ENCODE results near the gene TTC9C. TPM values are rescaled to one million over a fixed set of nuclear protein-coding genes. Genes with fewer than 3 reads are reported as not detected.

TTC9C gene
- total and polyA plus RNA-seq, 2 of the 8 experiments (the other 6 are each of a cell fraction or from before 2014, with no cell fraction given) = 25.4 to 34.1 TPM

GRCh38 chr11:62771144-62772021 lies 43.1 kb downstream of the TTC9C start, which contains the start of gene TAF6L:
TSS of gene TAF6L (plus strand) at chr11:62771396. CDS start at chr11:62775784, 4,388 bp downstream.
- H3K36me3 ChIP-seq (ENCODE audit: control insufficient read depth in 2 of 4, insufficient read depth in 4 of 4, low read length in 3 of 4) = peaks cover 8 to 24% (median 16%) of the 10 kb centered on the region in 4 experiments
- no peaks in the 10 kb centered on the region for H3K9me3 ChIP-seq (ENCODE audit: insufficient read depth in 2 of 2, low read depth in 1 of 2, low read length in 1 of 2)
- POLR2A ChIA-PET (ENCODE audit: partially characterized antibody) = interaction anchor here (0.6 to 7.8 kb wide), 35 partner anchors 9 to 180 kb away, joined by 3 to 145 read pairs (median 5); partner anchors contain the start of genes BSCL2, C11orf98, CSKMT and GNG3
- 0 out of 2 replicates have a peak within 1 kb of the TSS, but pooled peaks have one; percentile 79 for H2AK5ac ChIP-seq (ENCODE audit: low read depth, low read length)
- no peak for FAIRE-seq
- H2BK15ac ChIP-seq (ENCODE audit: low read length) = no peak within 1 kb of the TSS
- H4K5ac ChIP-seq (ENCODE audit: insufficient read length, low read depth, low read length) = peak within 1 kb of the TSS; percentile 100
- H3K79me2 ChIP-seq (ENCODE audit: control insufficient read depth in 1 of 2, insufficient read depth in 2 of 2, low read length in 2 of 2) = peaks cover 0 to 19% of the 10 kb centered on the region in 2 experiments; a peak in 2 of 4 replicates
- H2BK12ac ChIP-seq (ENCODE audit: low read depth, low read length) = peak within 1 kb of the TSS; percentile 72; the same call in 1 of the 2 replicates
- H3K23me2 ChIP-seq (ENCODE audit: low read depth, low read length) = peaks cover 3% of the 10 kb centered on the region
- peak within 1 kb of the TSS; percentile 72 for H3K27ac ChIP-seq (ENCODE audit: low read depth, low read length)
- WGBS, 2 experiments (ENCODE audit: extremely low coverage in 1 of 2, insufficient coverage in 1 of 2, insufficient read length in 1 of 2, insufficient replicate concordance in 2 of 2, low coverage in 1 of 2, low lambda C conversion rate in 2 of 2, missing lambda C conversion rate in 1 of 2) = 5% methylated on average over 22 of the region's 60 CpGs; no CpG with 5 or more reads in 1 of the 2 experiments
- peak within 1 kb of the TSS; percentile 99 for H3K18ac ChIP-seq (ENCODE audit: extremely low read depth, low read length)
- H2BK20ac ChIP-seq (ENCODE audit: low read length) = peak within 1 kb of the TSS; percentile 51; the same call in 1 of the 2 replicates
- H3K27me3 ChIP-seq (replicated peaks in 1 of 4; ENCODE audit: control insufficient read depth in 3 of 4, extremely low read depth in 1 of 4, insufficient read depth in 3 of 4, low read length in 3 of 4) = no peaks in the 10 kb centered on the region
- peak within 1 kb of the TSS; percentile 17 for H3K23ac ChIP-seq (ENCODE audit: insufficient read length)
- H4K20me1 ChIP-seq (replicated peaks in 1 of 2; ENCODE audit: control insufficient read depth in 1 of 2, insufficient read depth in 2 of 2, low read length in 2 of 2) = peaks cover 0 to 2% of the 10 kb centered on the region in 2 experiments
- CTCF ChIA-PET (ENCODE audit: partially characterized antibody) = interaction anchor here (1.0 to 10.2 kb wide), 12 partner anchors 9 to 170 kb away, joined by 3 to 94 read pairs (median 6); partner anchors contain the start of genes BSCL2, MTA2, POLR2G and TMEM179B
- H3K4me2 ChIP-seq (ENCODE audit: insufficient read depth in 1 of 2, low read depth in 2 of 2, low read length in 2 of 2) = peak within 1 kb of the TSS; percentile 95 to 97
- peak within 1 kb of the TSS; percentile 99 for H4K91ac ChIP-seq (replicated peaks; ENCODE audit: insufficient read length, low read length)
- peak within 1 kb of the TSS; percentile 97 for H4K8ac ChIP-seq (ENCODE audit: extremely low read depth, insufficient read depth, low read length)
- peaks cover 0 to 9% (median 5%) of the 10 kb centered on the region in 4 experiments; a peak in 6 of 7 replicates for H3K4me1 ChIP-seq (replicated peaks in 1 of 4; ENCODE audit: control insufficient read depth in 3 of 4, insufficient read depth in 4 of 4, low read length in 3 of 4)
- H3K9ac ChIP-seq (replicated peaks in 1 of 4; ENCODE audit: extremely low read depth in 1 of 4, low read depth in 3 of 4, low read length in 3 of 4) = peak within 1 kb of the TSS; percentile 82 to 89 (median 86)
- H2BK5ac ChIP-seq (ENCODE audit: low read depth, low read length) = peak within 1 kb of the TSS; percentile 98
- H3K14ac ChIP-seq (ENCODE audit: insufficient read length) = no peak within 1 kb of the TSS
- peak within 1 kb of the TSS; percentile 90 for H2BK120ac ChIP-seq (replicated peaks; ENCODE audit: low read depth, low read length)
- H2AFZ ChIP-seq (ENCODE audit: low read length) = peak within 1 kb of the TSS; percentile 60; the same call in 1 of the 2 replicates
- H3K56ac ChIP-seq (replicated peaks; ENCODE audit: insufficient read length, low read depth, low read length) = peak within 1 kb of the TSS; percentile 92
- peaks cover 6% of the 10 kb centered on the region; the same call in 1 of the 2 replicates for H3K79me1 ChIP-seq (ENCODE audit: low read depth, low read length)
- H3K4ac ChIP-seq (replicated peaks; ENCODE audit: insufficient read length, low read depth, low read length) = peak within 1 kb of the TSS; percentile 40
- DNase-seq (ENCODE audit: low read depth in 1 of 2, low spot score in 2 of 2) = peak; percentile 75 to 98
- H3K4me3 ChIP-seq (ENCODE audit: extremely low read depth in 1 of 4, insufficient read depth in 2 of 4, low read depth in 3 of 4, low read length in 4 of 4) = peak within 1 kb of the TSS; percentile 77 to 95 (median 92)
- peak; percentile 88 for TF ChIP-seq POLR2AphosphoS5 (IDR thresholded peaks at IDR 0.05; ENCODE audit: low read depth, low read length)
- TF ChIP-seq SP1 (IDR thresholded peaks at IDR 0.05; ENCODE audit: low read depth, low read length) = peak; percentile 60
- TF ChIP-seq CEBPB (IDR thresholded peaks at IDR 0.05; ENCODE audit: low read depth, low read length) = no peak
- TF ChIP-seq CREB1 (IDR thresholded peaks at IDR 0.05) = no peak; the same call in 1 of the 2 replicates
- TF ChIP-seq HDAC2 (IDR thresholded peaks at IDR 0.05; ENCODE audit: borderline replicate concordance in 1 of 2, low read depth in 2 of 2, low read length in 2 of 2) = peak in 1 of 2 experiments; percentile 8; a peak in 3 of 4 replicates
- no peak for TF ChIP-seq SIRT6 (IDR thresholded peaks at IDR 0.05; ENCODE audit: low read length)
- 0 out of 2 replicates have a peak, but pooled peaks have one; percentile 11 for TF ChIP-seq GTF2F1 (IDR thresholded peaks at IDR 0.05; ENCODE audit: borderline replicate concordance, low read depth, low read length)
- peak; percentile 93 for TF ChIP-seq E2F6 (IDR thresholded peaks at IDR 0.05)
- no peak for TF ChIP-seq EP300 (IDR thresholded peaks at IDR 0.05; ENCODE audit: borderline replicate concordance in 1 of 2, low read depth in 2 of 2, low read length in 2 of 2)
- peak; percentile 64; the same call in 1 of the 2 replicates for TF ChIP-seq TBP (IDR thresholded peaks at IDR 0.05; ENCODE audit: low read depth, low read length)

Data from H1 (cell line).